DMS79 (cell line): ENCODE results near the gene KCNH2.

ENCODE experiments used
- DNase-seq: peaks from one replicate; lab custom pipeline; 2025; lab: John Stamatoyannopoulos, UW

Gene KCNH2

GRCh38 chr7:150994141-150994837 lies 16.2 kb upstream of the KCNH2 start:
- DNase-seq, result no peak

GRCh38 chr7:150993511-150993910 lies 15.4 kb upstream of the KCNH2 start:
- no peak for DNase-seq

- no peak for DNase-seq
Observed at GRCh38 chr7:150992833-150993302, 14.7 kb upstream of the KCNH2 start.

GRCh38 chr7:150992051-150992640 lies 14.0 kb upstream of the KCNH2 start:
- DNase-seq, result no peak

- DNase-seq, result no peak
Observed at GRCh38 chr7:150990416-150991186, 12.5 kb upstream of the KCNH2 start, which contains the start of gene NOS3. Gene NOS3, plus strand, starts transcription at chr7:150991017. Its CDS starts 2,787 bp downstream, at chr7:150993804.

- DNase-seq, result no peak
Observed at GRCh38 chr7:150989456-150989855, 11.3 kb upstream of the KCNH2 start.

- DNase-seq, result peak; percentile 31
Observed at GRCh38 chr7:150988230-150989226, 10.4 kb upstream of the KCNH2 start.

GRCh38 chr7:150986556-150986955 lies 8.4 kb upstream of the KCNH2 start:
- DNase-seq, result no peak

GRCh38 chr7:150986099-150986512 lies 8.0 kb upstream of the KCNH2 start:
- DNase-seq, result no peak

GRCh38 chr7:150983893-150984368 lies 5.8 kb upstream of the KCNH2 start:
- no peak for DNase-seq

- no peak for DNase-seq
Observed at GRCh38 chr7:150982351-150982750, 4.2 kb upstream of the KCNH2 start.

- no peak for DNase-seq
Observed at GRCh38 chr7:150981644-150982043, 3.5 kb upstream of the KCNH2 start.

- DNase-seq, result no peak
Observed at GRCh38 chr7:150980663-150981062, 2.5 kb upstream of the KCNH2 start.

- no peak for DNase-seq
Observed at GRCh38 chr7:150979713-150980390, 1.7 kb upstream of the KCNH2 start.

- DNase-seq, result no peak
Observed at GRCh38 chr7:150977382-150978125, 567 bp downstream of the KCNH2 start.

GRCh38 chr7:150976529-150977381 lies 1.4 kb downstream of the KCNH2 start:
- DNase-seq, result no peak

- DNase-seq, result no peak
Observed at GRCh38 chr7:150975536-150976319, 2.4 kb downstream of the KCNH2 start.
